T-cell (primary cell): ENCODE data around the gene ABCA9. TPM values are rescaled to one million over a fixed set of nuclear protein-coding genes. Genes with fewer than 3 reads are reported as not detected.
"Not testable (repeated sequence)": the region's sequence is repeated elsewhere in the genome, so short reads cannot be mapped to it uniquely, and the experiment has no call there.

Experiments used
- ATAC-seq, 4 experiments: fragments of 200-7000 bp in 3 of 4; fragments of 150-1000 bp in 1 of 4; cut with Tn5 transposase; replicated peaks in 1 of 4; 1 replicate in 3 of 4; 2 replicates in 1 of 4; pipeline ENCODE4 v1.10.0; 2021; ENCODE audit warnings: moderate library complexity in 3 of 4, mild to moderate bottlenecking in 2 of 4, moderate number of reproducible peaks in 1 of 4
- CTCF ChIA-PET, 2 donors: fragments of 300-600 bp; sonication (Branson Sonifier 250); formaldehyde crosslinking; loops; one replicate each; lab custom pipeline; 2022; ENCODE audit warnings: antibody characterized with exemption in 2 of 2; lab: Charles Lee
- POLR2A ChIA-PET, 2 donors: fragments of 300-600 bp; sonication (Branson Sonifier 250); formaldehyde crosslinking; loops; one replicate each; lab custom pipeline; 2022; ENCODE audit warnings: antibody characterized with exemption in 2 of 2; lab: Charles Lee
- DNase-seq, 35 experiments: peaks; one replicate each; pipeline versions ENCODE4 v3.0.0 to v3.0.0-alpha.2; 2013 to 2023
- H3K27ac ChIP-seq: one replicate; pipeline ENCODE4 v1.5.1; 2013; ENCODE audit warnings: low read length
- H3K27me3 ChIP-seq, 2 experiments: replicated peaks in 1 of 2; 1 replicate in 1 of 2; 2 replicates in 1 of 2; pipeline versions ENCODE4 v1.6.1 to v1.7.0; 2013; ENCODE audit warnings: low read length in 1 of 2, mixed read lengths in 1 of 2; ENCODE audit not compliant: control insufficient read depth in 2 of 2, insufficient read depth in 2 of 2; ENCODE audit errors: extremely low read depth in 1 of 2
- H3K36me3 ChIP-seq, 2 donors: 1 replicate in 1 of 2; 2 replicates in 1 of 2; pipeline versions ENCODE4 v1.6.1 to v1.7.0; 2013; ENCODE audit warnings: low read length in 1 of 2; ENCODE audit not compliant: control insufficient read depth in 2 of 2, insufficient read depth in 1 of 2; ENCODE audit errors: extremely low read depth in 1 of 2
- H3K4me1 ChIP-seq, 2 experiments: 1 replicate in 1 of 2; 2 replicates in 1 of 2; pipeline versions ENCODE4 v1.6.1 to v1.7.0; 2013; ENCODE audit warnings: low read length in 2 of 2, mixed read lengths in 1 of 2; ENCODE audit not compliant: insufficient read depth in 2 of 2, control insufficient read depth in 1 of 2; ENCODE audit errors: extremely low read depth in 1 of 2
- H3K4me3 ChIP-seq, 2 donors: 1 replicate in 1 of 2; 2 replicates in 1 of 2; pipeline versions ENCODE4 v1.5.1 to v1.7.0; 2013; ENCODE audit warnings: mild to moderate bottlenecking in 2 of 2, low read length in 1 of 2, moderate library complexity in 1 of 2; ENCODE audit not compliant: control insufficient read depth in 1 of 2; ENCODE audit errors: extremely low read depth in 1 of 2
- H3K9me3 ChIP-seq: 2 replicates; pipeline ENCODE4 v1.7.0; 2013
- H3K27ac Mint-ChIP-seq, 2 donors: one replicate each; pipeline ENCODE4 v1.8.0; 2020 to 2021; ENCODE audit warnings: mild to moderate bottlenecking in 2 of 2, mixed read lengths in 2 of 2
- H3K27me3 Mint-ChIP-seq, 2 donors: one replicate each; pipeline ENCODE4 v1.8.0; 2021 to 2022; ENCODE audit warnings: mixed read lengths in 2 of 2
- H3K36me3 Mint-ChIP-seq: one replicate; pipeline ENCODE4 v1.8.0; 2021; ENCODE audit warnings: mixed read lengths
- H3K4me1 Mint-ChIP-seq, 3 donors: one replicate each; pipeline ENCODE4 v1.8.0; 2020 to 2022; ENCODE audit warnings: mixed read lengths in 3 of 3, mild to moderate bottlenecking in 1 of 3
- H3K4me3 Mint-ChIP-seq, 3 donors: one replicate each; pipeline ENCODE4 v1.8.0; 2020 to 2022; ENCODE audit warnings: mild to moderate bottlenecking in 3 of 3, mixed read lengths in 3 of 3, moderate library complexity in 3 of 3
- H3K9me3 Mint-ChIP-seq, 3 donors: one replicate each; pipeline ENCODE4 v1.8.0; 2020 to 2022; ENCODE audit warnings: mixed read lengths in 3 of 3
- WGBS: methylation state at CpG from one replicate; pipeline ENCODE4 v1.1.5; 2013; ENCODE audit warnings: missing lambda C conversion rate; ENCODE audit not compliant: insufficient coverage; 5-methylcytosine and 5-hydroxymethylcytosine counted together
- total RNA-seq, 35 experiments: library from RNA in 6 of 35; stranded (reverse) in 6 of 35; fragments of 120-200 nt in 1 of 35; gene quantifications; one replicate each; pipeline versions ENCODE4 v1.2.1 to v1.2.4 and lab custom pipeline; 2013 to 2026

The ABCA9 gene
- total RNA-seq, 5 donors from 2014 or later (not counting 1 experiment from before 2014, with no cell fraction given) = 0.05 to 0.06 (median 0.06) TPM; not detected in 2

DNA sequence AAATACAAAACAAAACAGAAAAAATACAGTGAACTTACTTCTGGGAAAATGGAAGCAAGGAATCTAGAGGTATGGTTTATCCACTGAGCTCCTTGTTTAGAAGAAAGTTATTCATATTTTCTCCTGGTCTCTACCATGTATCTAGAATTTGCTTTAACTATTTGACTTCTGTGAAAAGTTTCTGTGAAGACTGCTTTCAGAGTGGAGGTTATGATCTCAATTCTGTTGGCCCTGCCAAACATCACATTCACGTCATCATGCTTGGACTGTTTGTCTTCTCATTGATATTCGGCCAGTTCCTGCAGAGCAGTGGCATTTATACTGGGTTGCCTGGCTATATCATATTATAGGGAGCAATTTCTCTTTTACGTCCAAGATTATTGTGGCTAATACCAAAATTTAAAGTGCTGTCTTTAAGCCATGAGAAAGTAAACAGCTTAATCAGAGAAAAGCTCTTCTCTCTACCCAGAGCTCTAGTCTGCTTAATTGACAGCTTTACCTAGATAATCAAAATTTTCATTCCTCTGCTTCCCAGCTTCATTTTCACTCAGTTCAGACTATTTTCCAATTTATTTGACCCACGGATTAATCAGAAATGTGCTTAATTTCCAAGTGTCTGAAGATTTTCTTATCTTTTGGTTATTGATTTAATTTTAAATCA is 105.4 kb downstream of the ABCA9 start, which contains the start of gene ABCA8:
ABCA8 (minus strand) TSS at position 212 of the 661 bp plus-strand sequence. CDS start 13,358 bp downstream, outside the sequence.
- WGBS = no CpG with 5 or more reads among the region's 4 CpGs
- peaks cover 0 to 3% of the 10 kb centered on the region in 2 donors for H3K27me3 Mint-ChIP-seq
- H3K9me3 ChIP-seq = no peaks in the 10 kb centered on the region
- ATAC-seq (no peak), DNase-seq (no peak)
- ChIA-PET POLR2A (no interaction called here), CTCF (no interaction called here)
- no peak within 1 kb of the TSS for H3K27ac Mint-ChIP-seq
- no peaks in the 10 kb centered on the region for H3K36me3 Mint-ChIP-seq
- H3K4me1 Mint-ChIP-seq = no peaks in the 10 kb centered on the region
- H3K27me3 ChIP-seq = no peaks in the 10 kb centered on the region
- peaks cover 0 to 5% (median 0%) of the 10 kb centered on the region in 3 donors for H3K9me3 Mint-ChIP-seq
- no peaks in the 10 kb centered on the region for H3K36me3 ChIP-seq
- no peaks in the 10 kb centered on the region for H3K4me1 ChIP-seq
- H3K4me3 ChIP-seq = no peak within 1 kb of the TSS
- H3K4me3 Mint-ChIP-seq = no peak within 1 kb of the TSS
- no peak within 1 kb of the TSS for H3K27ac ChIP-seq

DNA sequence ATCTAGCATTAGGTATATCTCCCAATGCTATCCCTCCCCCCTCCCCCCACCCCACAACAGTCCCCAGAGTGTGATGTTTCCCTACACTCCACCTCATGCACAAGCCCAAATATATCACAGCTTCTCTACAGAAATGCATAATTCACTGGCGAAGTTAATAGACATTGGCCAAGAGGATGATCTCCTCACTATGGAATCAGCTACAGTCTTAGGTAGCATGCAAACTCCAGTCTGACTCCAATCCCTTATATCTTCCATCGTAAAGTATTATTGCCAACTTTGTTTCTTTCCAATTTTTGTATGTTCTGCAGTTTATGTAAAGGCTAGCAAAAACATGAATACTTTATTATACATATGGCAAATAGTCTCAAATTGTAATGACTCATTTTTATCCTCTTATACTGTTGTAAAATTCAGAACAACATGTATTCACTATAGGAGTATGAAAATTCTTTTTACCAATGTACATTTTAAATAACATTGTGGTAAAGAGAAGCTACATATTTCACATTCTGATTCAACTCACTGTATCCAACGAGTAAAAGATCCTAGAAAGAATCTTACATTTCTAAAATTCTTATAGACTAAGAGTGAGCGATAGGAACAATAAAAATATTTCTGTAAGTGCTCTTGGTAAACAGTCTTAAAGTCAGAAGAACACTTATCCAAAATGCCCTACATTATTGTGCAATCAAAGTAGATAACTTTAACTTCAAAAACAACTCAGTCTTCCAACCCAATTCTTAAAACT is 106.4 kb downstream of the ABCA9 start:
- Mint-ChIP-seq H3K9me3 (peaks cover 0 to 4% (median 0%) of the 10 kb centered on the region in 3 donors), H3K4me1 (no peaks in the 10 kb centered on the region), H3K27me3 (peaks cover 0 to 3% of the 10 kb centered on the region in 2 donors), H3K27ac (no peak overlapping the region), H3K4me3 (no peak overlapping the region), H3K36me3 (no peaks in the 10 kb centered on the region)
- Histone ChIP-seq H3K9me3 (no peaks in the 10 kb centered on the region), H3K4me3 (no peak overlapping the region), H3K4me1 (no peaks in the 10 kb centered on the region), H3K27ac (no peak overlapping the region), H3K36me3 (no peaks in the 10 kb centered on the region), H3K27me3 (no peaks in the 10 kb centered on the region)
- 80% methylated on average over 1 of the region's 4 CpGs for WGBS
- POLR2A ChIA-PET = no interaction called here
- CTCF ChIA-PET = no interaction called here
- ATAC-seq = no peak
- no peak for DNase-seq

DNA sequence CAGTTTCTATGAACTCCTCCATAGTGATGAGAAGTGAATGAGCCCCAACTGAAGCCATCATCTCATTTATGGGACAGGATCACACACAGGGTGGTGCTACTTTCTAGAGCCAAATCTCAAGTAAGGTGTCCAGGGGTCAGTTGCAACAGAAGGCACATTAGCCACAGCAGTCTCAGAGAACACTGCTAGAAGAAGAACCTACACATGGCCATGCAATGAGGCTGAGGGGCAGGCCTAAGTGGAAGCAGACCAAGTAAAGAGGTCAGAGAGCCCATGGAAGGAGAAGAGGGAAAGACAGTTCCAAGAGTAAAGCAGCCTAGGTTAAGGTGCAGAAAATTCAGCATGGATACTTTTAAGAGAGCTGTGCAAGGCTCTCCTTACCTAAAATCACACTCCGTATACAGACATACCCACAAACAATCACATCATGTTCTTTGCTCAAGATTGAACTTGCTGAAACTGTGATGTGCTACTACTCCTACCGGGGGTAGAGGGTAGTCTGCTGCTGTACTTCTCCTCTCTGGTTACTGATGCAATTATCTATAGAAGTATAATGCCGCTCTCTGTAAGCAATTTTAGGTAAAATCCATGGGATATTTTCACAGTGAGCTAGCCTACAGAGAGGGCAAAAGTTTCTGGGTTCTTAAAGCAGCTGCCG is 107.3 kb downstream of the ABCA9 start:
- Histone ChIP-seq H3K36me3 (no peaks in the 10 kb centered on the region), H3K4me3 (no peak overlapping the region), H3K27me3 (no peaks in the 10 kb centered on the region), H3K4me1 (no peaks in the 10 kb centered on the region), H3K27ac (no peak overlapping the region), H3K9me3 (no peaks in the 10 kb centered on the region)
- no peaks in the 10 kb centered on the region for H3K36me3 Mint-ChIP-seq
- H3K4me3 Mint-ChIP-seq = no peak overlapping the region
- H3K27me3 Mint-ChIP-seq = peaks cover 0 to 8% of the 10 kb centered on the region in 2 donors
- ATAC-seq (no peak), DNase-seq (no peak)
- ChIA-PET POLR2A (no interaction called here), CTCF (no interaction called here)
- WGBS = 60% methylated on average over 1 of the region's 4 CpGs
- no peak overlapping the region for H3K27ac Mint-ChIP-seq
- H3K9me3 Mint-ChIP-seq = no peaks in the 10 kb centered on the region
- H3K4me1 Mint-ChIP-seq = no peaks in the 10 kb centered on the region

DNA sequence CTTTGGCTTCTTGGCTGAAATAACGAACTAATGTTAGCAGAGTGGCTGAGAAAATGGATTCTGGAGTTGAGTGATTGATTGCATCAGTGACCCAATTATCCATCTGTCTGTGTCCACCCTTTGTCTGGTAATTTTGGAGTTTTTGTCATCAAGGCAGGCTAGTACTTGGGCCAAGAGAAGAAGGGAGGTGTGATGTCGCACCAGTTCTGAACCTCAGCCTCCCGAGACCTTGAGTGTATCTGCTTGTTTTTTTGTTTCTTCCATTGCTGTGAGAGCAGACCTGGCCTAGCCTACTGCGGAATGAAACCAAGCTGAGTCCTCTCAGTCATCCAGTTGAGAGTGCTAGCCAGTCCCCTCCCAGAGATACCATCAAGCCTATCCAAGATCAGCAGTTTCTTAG is 110.0 kb downstream of the ABCA9 start:
- ATAC-seq = no peak
- Histone ChIP-seq H3K4me1 (no peaks in the 10 kb centered on the region), H3K27me3 (no peaks in the 10 kb centered on the region), H3K9me3 (no peaks in the 10 kb centered on the region), H3K36me3 (no peaks in the 10 kb centered on the region), H3K27ac (no peak overlapping the region), H3K4me3 (no peak overlapping the region)
- ChIA-PET CTCF (no interaction called here), POLR2A (no interaction called here)
- no peak for DNase-seq
- Mint-ChIP-seq H3K27me3 (peaks cover 0 to 8% of the 10 kb centered on the region in 2 donors), H3K27ac (no peak overlapping the region), H3K36me3 (no peaks in the 10 kb centered on the region), H3K9me3 (no peaks in the 10 kb centered on the region), H3K4me1 (no peaks in the 10 kb centered on the region), H3K4me3 (no peak overlapping the region)
- WGBS = 100% methylated on average over 2 of the region's 4 CpGs

- POLR2A ChIA-PET, H3K9me3 Mint-ChIP-seq, DNase-seq, H3K27ac Mint-ChIP-seq, H3K36me3 ChIP-seq, ATAC-seq, H3K27ac ChIP-seq, H3K4me3 Mint-ChIP-seq, H3K4me3 ChIP-seq, CTCF ChIA-PET, H3K4me1 Mint-ChIP-seq, H3K27me3 Mint-ChIP-seq, H3K36me3 Mint-ChIP-seq, H3K9me3 ChIP-seq, H3K4me1 ChIP-seq, H3K27me3 ChIP-seq: not testable (repeated sequence)
- no CpG with 5 or more reads among the region's 1 CpG for WGBS
These were observed 112.9 kb downstream of the ABCA9 start for GRCh38 chr17:68947868-68948267.

DNA sequence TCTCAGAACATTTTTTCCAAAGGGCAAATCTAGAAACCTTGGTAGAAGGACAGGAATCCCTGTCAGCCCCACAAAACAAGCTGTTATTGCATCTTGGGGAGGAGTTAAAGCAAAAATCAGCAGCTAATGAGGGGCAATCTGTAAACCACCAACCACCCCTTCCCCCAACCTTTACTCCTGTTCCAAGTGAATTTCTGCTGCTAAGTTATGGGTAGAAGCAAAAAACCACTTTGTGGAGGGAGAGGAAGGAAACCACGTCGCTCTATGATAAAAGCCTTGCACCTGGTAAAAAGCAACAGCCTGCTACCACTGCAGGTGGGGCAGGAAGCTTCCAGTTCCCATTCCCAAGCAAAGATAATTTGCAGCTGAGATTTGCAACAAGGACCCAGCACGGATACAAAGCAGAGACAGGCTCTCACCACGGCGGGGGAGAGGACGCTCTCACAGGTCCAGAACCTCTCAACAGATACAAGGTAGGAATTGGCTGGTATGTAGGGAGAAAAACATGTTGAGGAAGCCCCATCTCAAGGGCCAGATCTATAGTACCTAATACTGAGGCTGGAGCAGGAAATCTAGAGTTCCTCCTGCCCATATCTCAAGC is 116.2 kb downstream of the ABCA9 start:
- no peak overlapping the region for H3K27ac ChIP-seq
- CTCF ChIA-PET = no interaction called here
- Mint-ChIP-seq H3K36me3 (no peaks in the 10 kb centered on the region), H3K27ac (no peak overlapping the region), H3K27me3 (peaks cover 0 to 5% of the 10 kb centered on the region in 2 donors), H3K4me1 (no peaks in the 10 kb centered on the region), H3K4me3 (no peak overlapping the region), H3K9me3 (peaks cover 0 to 3% (median 0%) of the 10 kb centered on the region in 3 donors)
- H3K27me3 ChIP-seq = no peaks in the 10 kb centered on the region
- ATAC-seq = no peak
- no peak for DNase-seq
- no peaks in the 10 kb centered on the region for H3K36me3 ChIP-seq
- H3K4me1 ChIP-seq = peaks cover 0 to 2% of the 10 kb centered on the region in 2 experiments
- POLR2A ChIA-PET = no interaction called here
- H3K4me3 ChIP-seq = no peak overlapping the region
- H3K9me3 ChIP-seq = no peaks in the 10 kb centered on the region
- WGBS = 0% methylated on average over 1 of the region's 6 CpGs
